Measurements from ENCODE around the gene DNAJB14. TPM values are rescaled to one million over a fixed set of nuclear protein-coding genes. Genes with fewer than 3 reads are reported as not detected.

Gene DNAJB14
- total and polyA plus RNA-seq, 2 of the 4 experiments (the other 2 are of a cell fraction) = 12.9 to 15.6 TPM

DNA sequence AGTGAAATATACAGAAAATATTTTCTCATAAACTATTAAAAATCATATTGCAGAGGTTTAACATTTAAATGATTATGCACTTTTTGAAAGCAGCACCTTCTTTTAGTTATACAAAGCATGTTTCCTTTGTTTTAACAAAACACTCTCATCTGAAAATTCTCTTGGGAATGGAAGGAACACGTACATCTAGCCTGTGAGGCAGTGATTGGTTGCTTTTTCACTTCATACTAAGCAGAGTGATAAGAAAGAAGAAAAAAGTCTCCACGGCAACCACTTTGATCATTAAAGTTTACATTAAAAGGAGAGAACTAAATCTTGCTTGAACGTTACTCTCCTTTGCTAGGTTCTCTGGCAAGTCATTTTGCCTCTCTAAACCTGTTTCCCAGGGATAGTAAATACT lies 45.3 kb upstream of the DNAJB14 start:
- Histone ChIP-seq H2BK15ac (ENCODE audit: low read depth, low read length) (no peak overlapping the region), H3K9me3 (ENCODE audit: control insufficient read depth, insufficient read depth, low read length) (no peaks in the 10 kb centered on the region), H3K36me3 (ENCODE audit: control insufficient read depth, insufficient read depth, low read length) (no peaks in the 10 kb centered on the region), H3K23ac (ENCODE audit: low read depth, low read length) (no peak overlapping the region), H2AFZ (replicated peaks; ENCODE audit: low read length, poor library complexity) (no peak overlapping the region), H4K20me1 (ENCODE audit: insufficient read depth, low read length) (no peaks in the 10 kb centered on the region), H3K9ac (ENCODE audit: low read depth, low read length) (no peak overlapping the region), H3K27me3 (ENCODE audit: control insufficient read depth, insufficient read depth, low read length) (no peaks in the 10 kb centered on the region), H4K5ac (ENCODE audit: low read depth, low read length) (no peak overlapping the region), H3K27ac (ENCODE audit: insufficient read depth, low read length) (no peak overlapping the region), H3K4me2 (ENCODE audit: low read depth, low read length) (no peak overlapping the region), H2AK5ac (ENCODE audit: low read depth, low read length) (no peak overlapping the region), H3K56ac (ENCODE audit: extremely low read depth, insufficient read depth, low read length) (no peak overlapping the region), H4K8ac (ENCODE audit: low read depth in 2 of 2, low read length in 2 of 2) (no peak overlapping the region), H2AK9ac (replicated peaks; ENCODE audit: low read depth, low read length, poor library complexity) (no peak overlapping the region), H2BK5ac (ENCODE audit: low read depth, low read length, poor library complexity, severe bottlenecking) (no peak overlapping the region), H3K79me1 (ENCODE audit: low read depth in 1 of 2, low read length in 2 of 2) (no peaks in the 10 kb centered on the region), H3K4ac (ENCODE audit: low read depth, low read length) (no peak overlapping the region), H3K9me1 (ENCODE audit: insufficient read depth, low read length) (no peaks in the 10 kb centered on the region), H3K4me1 (ENCODE audit: control insufficient read depth, insufficient read depth, low read length) (no peaks in the 10 kb centered on the region), H4K91ac (ENCODE audit: insufficient read depth, low read depth, low read length) (no peak overlapping the region), H2BK120ac (ENCODE audit: low read depth, low read length) (no peak overlapping the region), H3K14ac (replicated peaks; ENCODE audit: low read depth, low read length) (no peak overlapping the region), H3K4me3 (ENCODE audit: insufficient read depth, low read depth, low read length) (no peak overlapping the region), H3K18ac (ENCODE audit: low read depth, low read length) (no peak overlapping the region), H2BK20ac (ENCODE audit: low read depth, low read length) (no peak overlapping the region)
- intact Hi-C loops (cut with micrococcal nuclease) = loop anchor here (10.0 kb wide), 3 partner anchors 503 to 1353 kb away; partner anchors contain the start of gene PPP3CA
- no TSS peak for BruUV-seq (replicated peaks)
- WGBS, 2 experiments (ENCODE audit: extremely low coverage in 2 of 2, insufficient read length in 1 of 2) = no CpG with 5 or more reads among the region's 3 CpGs
- DNase-seq (no peak), ATAC-seq (ENCODE audit: low read depth) (no peak)
- in situ Hi-C loops (cut with MboI; ENCODE audit: low sequenced_read_pairs) = no loop called here
- TF ChIP-seq NFE2L2 (IDR thresholded peaks at IDR 0.05; ENCODE audit: low read depth, low read length) (no peak), MAFK (IDR thresholded peaks at IDR 0.05; ENCODE audit: low read depth, low read length) (no peak), BHLHE40 (IDR thresholded peaks at IDR 0.05; ENCODE audit: low read depth, low read length) (no peak), SMC3 (IDR thresholded peaks at IDR 0.05; ENCODE audit: low read depth, low read length) (no peak), POLR2A (IDR thresholded peaks at IDR 0.05; ENCODE audit: low read depth, low read length) (no peak), RAD21 (IDR thresholded peaks at IDR 0.05; ENCODE audit: low read length) (no peak), RCOR1 (IDR thresholded peaks at IDR 0.05; ENCODE audit: insufficient replicate concordance, low read length) (no peak), MXI1 (IDR thresholded peaks at IDR 0.05; ENCODE audit: borderline replicate concordance, low read depth, low read length) (no peak), RFX5 (IDR thresholded peaks at IDR 0.05; ENCODE audit: low read depth, low read length) (no peak), MAZ (IDR thresholded peaks at IDR 0.05; ENCODE audit: borderline replicate concordance, low read depth, low read length) (no peak), FOS (IDR thresholded peaks at IDR 0.05; ENCODE audit: low read depth, low read length) (no peak), CHD1 (IDR thresholded peaks at IDR 0.05; ENCODE audit: low read depth, low read length) (no peak), CEBPB (IDR thresholded peaks at IDR 0.05; ENCODE audit: low read depth, low read length) (no peak)
- TF ChIP-seq, protein P1, sequence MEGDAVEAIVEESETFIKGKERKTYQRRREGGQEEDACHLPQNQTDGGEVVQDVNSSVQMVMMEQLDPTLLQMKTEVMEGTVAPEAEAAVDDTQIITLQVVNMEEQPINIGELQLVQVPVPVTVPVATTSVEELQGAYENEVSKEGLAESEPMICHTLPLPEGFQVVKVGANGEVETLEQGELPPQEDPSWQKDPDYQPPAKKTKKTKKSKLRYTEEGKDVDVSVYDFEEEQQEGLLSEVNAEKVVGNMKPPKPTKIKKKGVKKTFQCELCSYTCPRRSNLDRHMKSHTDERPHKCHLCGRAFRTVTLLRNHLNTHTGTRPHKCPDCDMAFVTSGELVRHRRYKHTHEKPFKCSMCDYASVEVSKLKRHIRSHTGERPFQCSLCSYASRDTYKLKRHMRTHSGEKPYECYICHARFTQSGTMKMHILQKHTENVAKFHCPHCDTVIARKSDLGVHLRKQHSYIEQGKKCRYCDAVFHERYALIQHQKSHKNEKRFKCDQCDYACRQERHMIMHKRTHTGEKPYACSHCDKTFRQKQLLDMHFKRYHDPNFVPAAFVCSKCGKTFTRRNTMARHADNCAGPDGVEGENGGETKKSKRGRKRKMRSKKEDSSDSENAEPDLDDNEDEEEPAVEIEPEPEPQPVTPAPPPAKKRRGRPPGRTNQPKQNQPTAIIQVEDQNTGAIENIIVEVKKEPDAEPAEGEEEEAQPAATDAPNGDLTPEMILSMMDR (conservative IDR thresholded peaks at IDR 0.05; ENCODE audit: low read depth, low read length) = no peak
- TF ChIP-seq, protein P2, sequence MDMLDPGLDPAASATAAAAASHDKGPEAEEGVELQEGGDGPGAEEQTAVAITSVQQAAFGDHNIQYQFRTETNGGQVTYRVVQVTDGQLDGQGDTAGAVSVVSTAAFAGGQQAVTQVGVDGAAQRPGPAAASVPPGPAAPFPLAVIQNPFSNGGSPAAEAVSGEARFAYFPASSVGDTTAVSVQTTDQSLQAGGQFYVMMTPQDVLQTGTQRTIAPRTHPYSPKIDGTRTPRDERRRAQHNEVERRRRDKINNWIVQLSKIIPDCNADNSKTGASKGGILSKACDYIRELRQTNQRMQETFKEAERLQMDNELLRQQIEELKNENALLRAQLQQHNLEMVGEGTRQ (IDR thresholded peaks at IDR 0.05; ENCODE audit: low read depth, low read length) = no peak
- TF ChIP-seq, protein P3, sequence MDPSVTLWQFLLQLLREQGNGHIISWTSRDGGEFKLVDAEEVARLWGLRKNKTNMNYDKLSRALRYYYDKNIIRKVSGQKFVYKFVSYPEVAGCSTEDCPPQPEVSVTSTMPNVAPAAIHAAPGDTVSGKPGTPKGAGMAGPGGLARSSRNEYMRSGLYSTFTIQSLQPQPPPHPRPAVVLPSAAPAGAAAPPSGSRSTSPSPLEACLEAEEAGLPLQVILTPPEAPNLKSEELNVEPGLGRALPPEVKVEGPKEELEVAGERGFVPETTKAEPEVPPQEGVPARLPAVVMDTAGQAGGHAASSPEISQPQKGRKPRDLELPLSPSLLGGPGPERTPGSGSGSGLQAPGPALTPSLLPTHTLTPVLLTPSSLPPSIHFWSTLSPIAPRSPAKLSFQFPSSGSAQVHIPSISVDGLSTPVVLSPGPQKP (IDR thresholded peaks at IDR 0.05; ENCODE audit: borderline replicate concordance, low read depth, low read length) = no peak
- dilution Hi-C loops (cut with HindIII; ENCODE audit: low sequenced_read_pairs, unreplicated experiment) = no loop called here
- POLR2A ChIA-PET (ENCODE audit: unreplicated experiment) = no interaction called here
- CTCF ChIA-PET = no interaction called here
